OCI-LY3 (cell line): ENCODE data around the gene CTCFL.

Experiments
- CTCF ChIP-seq: fragments of 200-600, 300-600 bp; sonication (generic); IDR thresholded peaks from 2 replicates; pipeline ENCODE4 v1.5.1; 2014; ENCODE audit warnings: antibody characterized with exemption, low read length, low read depth
- EZH2phosphoT487 ChIP-seq: fragments of 200-600 bp; shearing (Covaris generic); IDR thresholded peaks from 2 replicates; pipeline ENCODE4 v1.6.1; 2018; ENCODE audit warnings: antibody characterized with exemption, mixed run types, low read depth

GRCh38 chr20:57474816-57475215 is 50.1 kb downstream of the CTCFL start:
- TF ChIP-seq CTCF (0 out of 2 replicates have a peak, but pooled peaks have one; percentile 8), EZH2phosphoT487 (no peak)
